ENCODE results near the gene EGLN1. TPM values are rescaled to one million over a fixed set of nuclear protein-coding genes. Genes with fewer than 3 reads are reported as not detected.

The EGLN1 gene
- total RNA-seq, 2 donors from 2014 or later = 40.6 to 42.7 TPM

- H3K27ac ChIP-seq = peak within 1 kb of the TSS; percentile 84 to 99
- H3K4me1 ChIP-seq (ENCODE audit: control insufficient read depth in 1 of 2, low read depth in 2 of 2) = peaks cover 35 to 49% of the 10 kb centered on the region in 2 donors
- no peaks in the 10 kb centered on the region for H3K27me3 ChIP-seq (replicated peaks; ENCODE audit: insufficient read depth)
- DNase-seq (ENCODE audit: low spot score) = no peak
- peak; percentile 86 for ATAC-seq (ENCODE audit: insufficient number of reproducible peaks, low FRiP score, low read depth)
- H3K4me3 ChIP-seq = peak within 1 kb of the TSS; percentile 80
- no peaks in the 10 kb centered on the region for H3K9me3 ChIP-seq
- H3K36me3 ChIP-seq = peaks cover 8% of the 10 kb centered on the region
- no peak for TF ChIP-seq CTCF (IDR thresholded peaks at IDR 0.05)
Measured at GRCh38 chr1:231338270-231339128, 83.6 kb downstream of the EGLN1 start, which contains the start of gene SPRTN. Gene SPRTN (plus strand): TSS chr1:231338293. CDS start chr1:231338384, 91 bp downstream.

- Histone ChIP-seq H3K4me1 (ENCODE audit: control insufficient read depth in 1 of 2, low read depth in 2 of 2) (peaks cover 42 to 57% of the 10 kb centered on the region in 2 donors), H3K27ac (peak within 1 kb of the TSS; percentile 84 to 99), H3K27me3 (replicated peaks; ENCODE audit: insufficient read depth) (no peaks in the 10 kb centered on the region), H3K36me3 (no peaks in the 10 kb centered on the region), H3K9me3 (no peaks in the 10 kb centered on the region), H3K4me3 (peak within 1 kb of the TSS; percentile 80)
- peak; percentile 99 for ATAC-seq (ENCODE audit: insufficient number of reproducible peaks, low FRiP score, low read depth)
- no peak for TF ChIP-seq CTCF (IDR thresholded peaks at IDR 0.05)
- peak; percentile 69 for DNase-seq (ENCODE audit: low spot score)
Measured at GRCh38 chr1:231337472-231338269, 84.4 kb downstream of the EGLN1 start, which contains the start of gene EXOC8. Gene EXOC8 (minus strand): TSS chr1:231337852. CDS start chr1:231337745, 107 bp downstream.

- DNase-seq (ENCODE audit: low spot score) = no peak
Measured at GRCh38 chr1:231337043-231337471, 85.0 kb downstream of the EGLN1 start.

GRCh38 chr1:231335663-231336602 is 86.2 kb downstream of the EGLN1 start:
- ATAC-seq (ENCODE audit: insufficient number of reproducible peaks, low FRiP score, low read depth) = no peak
- Histone ChIP-seq H3K4me3 (peak overlapping the region; percentile 80), H3K27ac (no peak overlapping the region), H3K36me3 (no peaks in the 10 kb centered on the region), H3K9me3 (no peaks in the 10 kb centered on the region), H3K4me1 (ENCODE audit: control insufficient read depth in 1 of 2, low read depth in 2 of 2) (peaks cover 42 to 58% of the 10 kb centered on the region in 2 donors), H3K27me3 (replicated peaks; ENCODE audit: insufficient read depth) (no peaks in the 10 kb centered on the region)
- DNase-seq (ENCODE audit: low spot score) = no peak
- TF ChIP-seq CTCF (IDR thresholded peaks at IDR 0.05) = no peak

More at GRCh38 chr1:231337043-231337471, 85.0 kb downstream of the EGLN1 start:
- H3K4me3 ChIP-seq = peak overlapping the region; percentile 80
- peak overlapping the region; percentile 84 to 99 for H3K27ac ChIP-seq
- no peak for ATAC-seq (ENCODE audit: insufficient number of reproducible peaks, low FRiP score, low read depth)
- no peaks in the 10 kb centered on the region for H3K9me3 ChIP-seq
- no peaks in the 10 kb centered on the region for H3K27me3 ChIP-seq (replicated peaks; ENCODE audit: insufficient read depth)
- TF ChIP-seq CTCF (IDR thresholded peaks at IDR 0.05) = no peak
- H3K4me1 ChIP-seq (ENCODE audit: control insufficient read depth in 1 of 2, low read depth in 2 of 2) = peaks cover 42 to 58% of the 10 kb centered on the region in 2 donors
- no peaks in the 10 kb centered on the region for H3K36me3 ChIP-seq

Measured in thoracic aorta (tissue), 2 donors.